Activated CD4-positive, alpha-beta memory T cell treated with anti-CD3 and anti-CD28 coated beads, Interleukin-2, amount 10 ng/mL, durations not matched to agents 7 days and 5 days (primary cell): ENCODE results near the gene B4GALNT1. TPM values are rescaled to one million over a fixed set of nuclear protein-coding genes. Genes with fewer than 3 reads are reported as not detected.

Experiments used
- CTCF ChIA-PET: fragments of 350-600 bp; sonication (Branson Sonifier 250); formaldehyde crosslinking; loops from one replicate; lab custom pipeline; 2021; ENCODE audit warnings: antibody characterized with exemption, inconsistent platforms; lab: Charles Lee
- POLR2A ChIA-PET: fragments of 350-600 bp; sonication (Branson Sonifier 250); formaldehyde crosslinking; loops from one replicate; lab custom pipeline; 2021; ENCODE audit warnings: antibody characterized with exemption; lab: Charles Lee
- DNase-seq: peaks from one replicate; pipeline ENCODE4 v3.0.0-alpha.2; 2020
- H3K27ac Mint-ChIP-seq: one replicate; pipeline ENCODE4 v1.8.0; 2021; ENCODE audit warnings: mild to moderate bottlenecking, mixed read lengths
- H3K27me3 Mint-ChIP-seq: one replicate; pipeline ENCODE4 v1.8.0; 2021; ENCODE audit warnings: mixed read lengths
- H3K36me3 Mint-ChIP-seq: one replicate; pipeline ENCODE4 v1.8.0; 2021; ENCODE audit warnings: low read depth, mixed read lengths
- H3K4me1 Mint-ChIP-seq: one replicate; pipeline ENCODE4 v1.8.0; 2021; ENCODE audit warnings: mixed read lengths
- H3K4me3 Mint-ChIP-seq: one replicate; pipeline ENCODE4 v1.8.0; 2021; ENCODE audit warnings: mild to moderate bottlenecking, mixed read lengths
- H3K9me3 Mint-ChIP-seq: one replicate; pipeline ENCODE4 v1.8.0; 2021; ENCODE audit warnings: mixed read lengths
- total RNA-seq, 2 experiments: library from RNA; stranded (reverse); gene quantifications; one replicate each; pipeline ENCODE4 v1.2.3, GENCODE V29; 2021

The B4GALNT1 gene
- total RNA-seq, 2 experiments from 2014 or later: 1.4 to 1.8 TPM

DNA sequence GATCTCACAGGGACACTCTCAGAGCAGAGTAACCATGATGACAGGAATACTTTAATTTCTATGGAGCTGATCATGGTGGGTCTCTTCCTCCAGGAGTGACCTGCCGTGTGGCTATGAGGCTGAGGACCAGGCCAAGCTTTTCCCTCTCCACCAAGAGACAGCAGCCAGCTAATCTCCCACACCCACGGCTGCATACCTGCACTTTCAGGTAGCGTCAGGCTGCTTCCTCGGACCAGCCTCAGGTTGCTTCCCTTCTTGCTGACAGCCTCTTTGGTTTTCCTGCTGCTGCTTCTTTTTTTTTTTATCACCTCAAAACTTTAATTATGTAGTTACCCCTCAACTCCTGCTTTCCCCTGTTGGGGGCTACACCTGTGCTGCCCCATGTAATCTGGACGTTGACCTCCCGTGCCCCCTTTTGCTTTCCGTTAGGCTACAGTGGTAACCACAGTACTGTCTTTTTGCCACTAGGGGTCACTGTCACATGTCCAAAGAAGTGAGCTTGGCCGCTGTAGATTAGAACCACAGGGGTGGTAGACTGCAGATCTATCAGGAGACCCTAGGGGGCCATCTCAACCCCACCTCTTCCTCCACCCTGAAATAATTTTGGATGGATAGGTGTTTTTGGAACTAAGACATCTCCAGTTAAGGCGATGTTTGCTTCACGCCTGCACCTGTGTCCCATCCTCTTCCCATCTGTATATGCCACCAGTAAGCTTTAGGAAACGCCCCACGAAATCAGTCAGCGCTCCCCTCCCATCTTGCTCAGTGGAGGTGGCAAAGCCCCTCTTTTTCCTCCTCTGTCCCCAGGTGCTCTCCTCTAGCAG lies 49.8 kb downstream of the B4GALNT1 start:
- ChIA-PET POLR2A (interaction anchor here (0.7 to 1.4 kb wide), 6 partner anchors 8 to 158 kb away, joined by 3 to 4 read pairs (median 4); partner anchors contain the start of gene OS9), CTCF (interaction anchor here (0.6 to 6.1 kb wide), 29 partner anchors 8 to 273 kb away, joined by 3 to 77 read pairs (median 9); partner anchors contain the start of genes ARHGEF25, B4GALNT1, DCTN2 and DTX3)
- Mint-ChIP-seq H3K9me3 (no peaks in the 10 kb centered on the region), H3K4me1 (peaks cover 5% of the 10 kb centered on the region), H3K27me3 (peaks cover 1% of the 10 kb centered on the region), H3K27ac (no peak overlapping the region), H3K36me3 (no peaks in the 10 kb centered on the region), H3K4me3 (no peak overlapping the region)
- peak; percentile 72 for DNase-seq

DNA sequence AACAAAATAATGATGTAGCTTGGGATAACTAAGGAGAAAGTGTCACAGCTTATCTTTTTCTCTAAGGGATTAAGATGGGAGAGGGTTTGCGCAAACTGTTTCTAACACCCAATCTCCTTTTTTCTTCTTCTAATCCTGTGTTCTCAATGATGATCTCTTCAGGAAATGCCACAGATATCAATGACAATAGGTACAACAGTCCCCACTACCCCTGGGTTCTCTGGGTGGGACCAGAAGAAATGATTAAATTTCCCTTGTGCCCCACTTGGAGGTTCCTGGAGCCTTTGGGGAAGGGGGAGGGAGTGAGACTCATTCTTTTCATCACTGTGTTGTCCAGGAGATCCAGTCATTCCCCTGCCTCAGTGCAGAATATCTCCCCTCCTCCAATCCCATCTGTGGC lies 50.6 kb downstream of the B4GALNT1 start:
- H3K36me3 Mint-ChIP-seq: no peaks in the 10 kb centered on the region
- POLR2A ChIA-PET: interaction anchor here (1.1 to 1.4 kb wide), 2 partner anchors 9 to 159 kb away, joined by 4 read pairs; partner anchors contain the start of gene PIP4K2C
- H3K9me3 Mint-ChIP-seq: no peaks in the 10 kb centered on the region
- H3K4me3 Mint-ChIP-seq: no peak overlapping the region
- peaks cover 1% of the 10 kb centered on the region for H3K27me3 Mint-ChIP-seq
- CTCF ChIA-PET: interaction anchor here (1.0 to 6.1 kb wide), 13 partner anchors 7 to 273 kb away, joined by 3 to 77 read pairs (median 16); partner anchors contain the start of genes B4GALNT1, DTX3, GLI1 and OS9
- H3K4me1 Mint-ChIP-seq: peaks cover 5% of the 10 kb centered on the region
- DNase-seq: no peak
- H3K27ac Mint-ChIP-seq: no peak overlapping the region

DNA sequence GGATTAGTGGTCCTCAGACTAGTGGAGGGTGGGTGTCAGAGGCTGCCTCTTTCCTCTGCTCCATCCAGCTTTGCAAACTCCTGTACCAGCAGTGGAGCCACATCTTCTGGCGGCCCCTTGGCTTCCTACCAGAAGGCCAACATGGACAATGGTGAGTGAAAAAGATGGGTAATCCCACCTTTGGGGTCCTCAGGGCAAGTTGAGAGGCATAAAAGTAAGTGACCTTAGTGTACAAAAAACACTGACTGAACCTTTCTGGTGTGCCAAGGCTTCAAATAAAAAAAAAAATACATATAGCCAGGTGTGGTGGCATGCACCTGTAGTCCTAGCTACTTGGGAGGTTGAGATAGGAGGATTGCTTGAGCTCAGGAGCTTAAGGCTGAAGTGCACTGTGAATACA lies 51.2 kb downstream of the B4GALNT1 start:
- H3K36me3 Mint-ChIP-seq: no peaks in the 10 kb centered on the region
- peaks cover 1% of the 10 kb centered on the region for H3K27me3 Mint-ChIP-seq
- POLR2A ChIA-PET: interaction anchor here (1.1 kb wide), 1 partner anchor 10 kb away, joined by 4 read pairs; the partner anchor contains the start of gene PIP4K2C
- no peak for DNase-seq
- no peak overlapping the region for H3K27ac Mint-ChIP-seq
- H3K4me3 Mint-ChIP-seq: no peak overlapping the region
- CTCF ChIA-PET: interaction anchor here (2.5 to 6.1 kb wide), 4 partner anchors 11 to 51 kb away, joined by 23 to 77 read pairs (median 50); partner anchors contain the start of genes B4GALNT1 and PIP4K2C
- no peaks in the 10 kb centered on the region for H3K9me3 Mint-ChIP-seq
- H3K4me1 Mint-ChIP-seq: peaks cover 5% of the 10 kb centered on the region

DNA sequence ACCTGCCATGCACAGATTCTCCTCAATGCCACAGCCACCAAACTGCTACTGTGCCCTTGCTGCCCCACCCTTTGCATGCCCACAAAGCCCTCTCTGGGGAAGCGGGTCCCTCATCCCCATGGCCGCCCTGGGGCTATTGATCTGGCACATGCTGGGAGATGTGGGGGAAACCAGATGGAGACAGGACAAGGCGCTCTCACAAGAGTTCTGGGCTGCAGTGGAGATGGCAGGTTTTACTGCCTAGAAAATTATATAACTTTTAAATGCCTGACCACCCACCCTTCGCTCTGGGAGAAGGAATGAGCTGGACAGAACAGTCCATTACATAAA lies 52.6 kb downstream of the B4GALNT1 start:
- H3K4me3 Mint-ChIP-seq: no peak overlapping the region
- DNase-seq: no peak
- ChIA-PET POLR2A (interaction anchor here (1.6 kb wide), 1 partner anchor 10 kb away, joined by 5 read pairs; the partner anchor contains the start of gene PIP4K2C), CTCF (interaction anchor here (1.1 to 6.1 kb wide), 3 partner anchors 34 to 52 kb away, joined by 3 to 77 read pairs (median 47); partner anchors contain the start of gene B4GALNT1)
- H3K9me3 Mint-ChIP-seq: no peaks in the 10 kb centered on the region
- H3K4me1 Mint-ChIP-seq: peaks cover 5% of the 10 kb centered on the region
- peaks cover 2% of the 10 kb centered on the region for H3K36me3 Mint-ChIP-seq
- H3K27ac Mint-ChIP-seq: no peak overlapping the region
- peaks cover 1% of the 10 kb centered on the region for H3K27me3 Mint-ChIP-seq

DNA sequence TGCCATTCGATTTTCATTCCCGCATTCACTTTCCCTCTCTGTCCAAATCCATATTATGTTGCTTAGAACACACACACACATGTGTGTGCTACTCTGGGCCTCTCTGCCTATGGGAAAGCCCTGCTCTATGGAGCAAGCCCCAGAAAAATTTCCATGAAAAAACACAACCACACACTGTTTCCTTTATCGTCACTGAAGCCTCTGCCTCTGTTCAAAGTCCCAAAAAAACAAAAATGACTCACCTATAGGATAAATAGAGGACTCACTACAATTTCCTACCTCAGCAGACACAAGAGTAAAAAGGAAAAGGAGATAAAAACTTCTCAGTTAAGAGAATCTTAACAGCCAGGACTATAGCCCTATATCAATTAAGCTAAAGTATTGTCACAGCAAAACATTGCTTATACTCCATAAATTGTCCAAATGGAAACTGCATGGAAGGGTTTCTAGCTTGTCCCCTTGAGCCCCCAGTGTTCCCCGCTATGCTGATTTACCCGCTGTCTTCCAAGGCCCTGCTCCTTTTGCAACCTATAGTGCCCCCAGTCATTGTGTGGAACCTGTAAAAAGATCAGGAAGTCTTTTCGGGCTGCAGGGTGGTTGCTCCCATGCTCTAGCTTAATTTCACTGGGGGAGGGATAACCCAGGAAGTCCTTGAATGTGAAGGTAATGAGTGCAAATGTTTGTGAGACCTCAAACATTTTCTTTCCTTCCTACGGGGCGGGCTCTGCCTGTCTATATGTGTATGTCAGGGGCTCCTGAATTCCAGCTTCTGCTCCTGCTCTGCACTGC lies 53.1 kb downstream of the B4GALNT1 start:
- DNase-seq: no peak
- Mint-ChIP-seq H3K4me1 (peaks cover 5% of the 10 kb centered on the region), H3K4me3 (no peak overlapping the region), H3K27me3 (peaks cover 1% of the 10 kb centered on the region), H3K36me3 (peaks cover 3% of the 10 kb centered on the region), H3K9me3 (no peaks in the 10 kb centered on the region), H3K27ac (no peak overlapping the region)
- ChIA-PET POLR2A (interaction anchor here (1.6 kb wide), 1 partner anchor 11 kb away, joined by 5 read pairs; the partner anchor contains the start of gene PIP4K2C), CTCF (interaction anchor here (1.1 to 6.1 kb wide), 3 partner anchors 34 to 53 kb away, joined by 3 to 77 read pairs (median 47); partner anchors contain the start of gene B4GALNT1)

DNA sequence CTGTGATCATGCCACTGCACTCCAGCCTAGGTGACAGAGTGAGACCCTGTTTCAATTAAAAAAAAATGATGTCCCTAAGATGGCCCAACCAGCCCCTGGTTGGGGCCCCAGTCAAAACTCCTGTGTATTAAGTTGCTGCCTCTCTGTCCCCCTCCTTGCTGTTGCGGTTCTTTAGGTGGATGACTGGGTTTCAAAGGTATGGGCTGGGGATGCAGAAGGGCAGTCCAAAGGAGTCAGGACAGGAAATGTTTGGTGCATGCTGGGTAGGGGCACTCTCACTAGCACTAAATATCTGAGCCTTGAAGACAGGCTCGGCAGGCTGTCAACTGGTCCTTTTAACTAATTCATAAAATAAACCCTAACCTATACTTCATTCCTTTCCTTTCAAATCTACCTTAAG lies 54.0 kb downstream of the B4GALNT1 start:
- POLR2A ChIA-PET: no interaction called here
- Mint-ChIP-seq H3K27ac (no peak overlapping the region), H3K4me3 (no peak overlapping the region), H3K9me3 (no peaks in the 10 kb centered on the region), H3K27me3 (peaks cover 1% of the 10 kb centered on the region), H3K36me3 (peaks cover 3% of the 10 kb centered on the region), H3K4me1 (peaks cover 5% of the 10 kb centered on the region)
- DNase-seq: no peak
- CTCF ChIA-PET: no interaction called here

DNA sequence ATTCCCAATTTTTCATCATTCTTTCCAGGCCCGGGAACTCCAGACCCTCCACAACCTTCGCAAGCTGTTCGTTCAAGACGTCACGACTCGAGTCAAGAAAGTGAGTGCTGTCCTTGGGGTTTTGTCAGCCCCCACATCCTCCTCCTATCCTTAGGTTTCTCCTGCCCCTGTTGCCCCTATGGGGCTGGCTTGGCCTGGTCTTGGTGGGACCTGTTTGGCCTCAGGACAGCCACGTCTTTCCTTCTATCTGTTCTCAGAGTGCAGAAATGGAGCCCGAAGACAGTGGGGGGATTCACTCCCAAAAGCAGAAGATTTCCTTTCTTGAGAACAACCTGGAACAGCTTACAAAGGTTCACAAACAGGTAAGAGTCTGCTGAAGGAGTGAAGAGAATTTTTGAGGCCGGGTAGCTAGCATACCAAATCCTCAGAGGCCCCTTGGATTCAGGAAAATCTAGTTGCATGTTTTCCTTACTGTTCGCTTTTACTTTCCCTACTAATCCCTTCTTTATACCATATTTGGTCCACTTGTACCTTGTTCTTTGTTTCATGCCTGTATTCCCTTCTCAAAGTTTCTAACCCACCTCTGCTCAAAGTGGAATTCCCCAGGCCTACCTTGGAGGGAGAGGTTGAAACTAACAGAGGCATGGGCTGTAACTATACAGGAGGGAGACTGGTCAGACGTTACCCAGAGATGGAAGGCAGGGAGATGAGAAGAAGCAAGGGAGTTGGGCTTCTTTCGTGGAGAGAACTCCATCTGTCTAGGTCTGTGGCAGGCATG lies 54.8 kb downstream of the B4GALNT1 start:
- Mint-ChIP-seq H3K4me1 (peaks cover 3% of the 10 kb centered on the region), H3K9me3 (no peaks in the 10 kb centered on the region), H3K27me3 (peaks cover under 1% of the 10 kb centered on the region), H3K4me3 (no peak overlapping the region), H3K36me3 (peaks cover 3% of the 10 kb centered on the region), H3K27ac (no peak overlapping the region)
- ChIA-PET CTCF (no interaction called here), POLR2A (no interaction called here)
- DNase-seq: no peak

DNA sequence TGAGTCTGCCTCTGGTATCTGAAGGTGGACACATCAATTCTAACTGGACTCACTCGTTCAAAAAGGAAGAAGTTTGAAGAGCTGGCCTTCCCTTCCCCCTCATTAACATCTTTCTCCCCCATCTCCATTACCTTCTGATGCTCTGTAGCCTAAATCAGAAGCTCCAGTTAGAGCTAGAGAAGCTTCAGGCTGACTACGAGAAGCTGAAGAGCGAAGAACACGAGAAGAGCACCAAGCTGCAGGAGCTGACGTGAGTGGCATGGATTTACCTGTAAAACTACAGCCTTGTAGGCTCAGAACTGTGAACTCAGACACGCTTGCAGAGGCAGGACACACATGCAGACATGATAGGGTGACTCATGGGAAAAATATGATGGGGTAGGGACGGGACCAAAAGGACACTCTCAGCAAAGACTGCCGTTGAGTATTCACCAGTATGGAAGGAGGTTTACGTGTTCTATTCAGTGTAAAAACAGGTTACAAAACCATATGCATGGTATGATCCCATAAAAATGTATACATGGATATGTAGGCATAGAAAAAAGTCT lies 56.3 kb downstream of the B4GALNT1 start:
- H3K27me3 Mint-ChIP-seq: no peaks in the 10 kb centered on the region
- no peak for DNase-seq
- H3K4me1 Mint-ChIP-seq: peaks cover 3% of the 10 kb centered on the region
- no peak overlapping the region for H3K4me3 Mint-ChIP-seq
- POLR2A ChIA-PET: interaction anchor here (2.1 kb wide), 1 partner anchor 17 kb away, joined by 7 read pairs; no protein-coding TSS in a partner anchor
- CTCF ChIA-PET: interaction anchor here (2.2 to 3.2 kb wide), 2 partner anchors 8 to 57 kb away, joined by 6 to 18 read pairs; partner anchors contain the start of gene B4GALNT1
- no peaks in the 10 kb centered on the region for H3K9me3 Mint-ChIP-seq
- no peak overlapping the region for H3K27ac Mint-ChIP-seq
- H3K36me3 Mint-ChIP-seq: peaks cover 3% of the 10 kb centered on the region

Other genes starting within 250 kb of the B4GALNT1 start
- gene R3HDM2, start 202.2 kb downstream of the B4GALNT1 start, total RNA-seq: 10 to 100 TPM; 70.2 to 71.5 TPM
- gene INHBC, start 198.4 kb downstream of the B4GALNT1 start, total RNA-seq: not detected
- gene INHBE, start 177.9 kb downstream of the B4GALNT1 start, total RNA-seq: under 1 TPM in 1 of 2 experiments, not detected in 1; 0.08 TPM
- under 1 TPM; 0.30 to 0.48 TPM for gene GLI1, start 173.4 kb downstream of the B4GALNT1 start, total RNA-seq
- 100 to 1,000 TPM; 171 to 188 TPM for gene ARHGAP9, start 153.3 kb downstream of the B4GALNT1 start, total RNA-seq
- 100 to 1,000 TPM; 262 to 282 TPM for gene MARS1, start 145.1 kb downstream of the B4GALNT1 start, total RNA-seq
- 10 to 100 TPM; 19.1 to 22.7 TPM for gene DDIT3, start 112.7 kb downstream of the B4GALNT1 start, total RNA-seq
- 10 to 100 TPM; 71.7 to 73.4 TPM for gene MBD6, start 110.4 kb downstream of the B4GALNT1 start, total RNA-seq
- gene DCTN2, start 86.0 kb downstream of the B4GALNT1 start, total RNA-seq: 10 to 100 TPM; 80.9 to 85.1 TPM
- 1 to 10 TPM in 1 of 2 experiments, under 1 TPM in 1; 0.93 to 1.0 TPM for gene KIF5A, start 83.2 kb downstream of the B4GALNT1 start, total RNA-seq
- gene PIP4K2C, start 42.0 kb downstream of the B4GALNT1 start, total RNA-seq: 10 to 100 TPM; 21.6 to 21.9 TPM
- 10 to 100 TPM; 19.3 to 21.8 TPM for gene DTX3, start 28.4 kb downstream of the B4GALNT1 start, total RNA-seq
- gene ARHGEF25, start 21.8 kb downstream of the B4GALNT1 start, total RNA-seq: under 1 TPM; 0.55 to 0.93 TPM
- 100 to 1,000 TPM; 146 to 152 TPM for gene OS9, start 60.9 kb upstream of the B4GALNT1 start, total RNA-seq
- 10 to 100 TPM; 84.5 to 85.1 TPM for gene AGAP2, start 105.5 kb upstream of the B4GALNT1 start, total RNA-seq
- gene TSPAN31, start 111.8 kb upstream of the B4GALNT1 start, total RNA-seq: 10 to 100 TPM; 21.8 to 23.0 TPM
- gene CDK4, start 119.1 kb upstream of the B4GALNT1 start, total RNA-seq: 10 to 100 TPM; 87.7 to 88.6 TPM
- gene MARCHF9, start 121.9 kb upstream of the B4GALNT1 start, total RNA-seq: 10 to 100 TPM; 29.2 to 31.4 TPM
- gene CYP27B1, start 133.9 kb upstream of the B4GALNT1 start, total RNA-seq: 1 to 10 TPM; 3.3 to 4.3 TPM
- gene METTL1, start 138.9 kb upstream of the B4GALNT1 start, total RNA-seq: 10 to 100 TPM; 12.5 to 13.8 TPM
- 1 to 10 TPM; 4.2 to 4.7 TPM for gene EEF1AKMT3, start 139.4 kb upstream of the B4GALNT1 start, total RNA-seq
- gene TSFM, start 149.6 kb upstream of the B4GALNT1 start, total RNA-seq: 10 to 100 TPM; 28.9 to 31.5 TPM
- gene AVIL, start 185.5 kb upstream of the B4GALNT1 start, total RNA-seq: 1 to 10 TPM; 1.5 to 2.4 TPM
- 100 to 1,000 TPM; 137 to 141 TPM for gene CTDSP2, start 213.5 kb upstream of the B4GALNT1 start, total RNA-seq